ENCODE data around the gene PDE6H.

- TF ChIP-seq, protein P1, sequence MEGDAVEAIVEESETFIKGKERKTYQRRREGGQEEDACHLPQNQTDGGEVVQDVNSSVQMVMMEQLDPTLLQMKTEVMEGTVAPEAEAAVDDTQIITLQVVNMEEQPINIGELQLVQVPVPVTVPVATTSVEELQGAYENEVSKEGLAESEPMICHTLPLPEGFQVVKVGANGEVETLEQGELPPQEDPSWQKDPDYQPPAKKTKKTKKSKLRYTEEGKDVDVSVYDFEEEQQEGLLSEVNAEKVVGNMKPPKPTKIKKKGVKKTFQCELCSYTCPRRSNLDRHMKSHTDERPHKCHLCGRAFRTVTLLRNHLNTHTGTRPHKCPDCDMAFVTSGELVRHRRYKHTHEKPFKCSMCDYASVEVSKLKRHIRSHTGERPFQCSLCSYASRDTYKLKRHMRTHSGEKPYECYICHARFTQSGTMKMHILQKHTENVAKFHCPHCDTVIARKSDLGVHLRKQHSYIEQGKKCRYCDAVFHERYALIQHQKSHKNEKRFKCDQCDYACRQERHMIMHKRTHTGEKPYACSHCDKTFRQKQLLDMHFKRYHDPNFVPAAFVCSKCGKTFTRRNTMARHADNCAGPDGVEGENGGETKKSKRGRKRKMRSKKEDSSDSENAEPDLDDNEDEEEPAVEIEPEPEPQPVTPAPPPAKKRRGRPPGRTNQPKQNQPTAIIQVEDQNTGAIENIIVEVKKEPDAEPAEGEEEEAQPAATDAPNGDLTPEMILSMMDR (IDR thresholded peaks at IDR 0.05; ENCODE audit: low read depth, low read length, poor library complexity, severe bottlenecking), result no peak
- TF ChIP-seq EZH2phosphoT487 (IDR thresholded peaks at IDR 0.05; ENCODE audit: borderline replicate concordance, low read length), result no peak
Measured at GRCh38 chr12:14954269-14954668, 18.6 kb upstream of the PDE6H start.

Data from DOHH2 (cell line).